Esophagus (tissue), 2 donors: ENCODE measurements around the gene PDE4D. TPM values are rescaled to one million over a fixed set of nuclear protein-coding genes. Genes with fewer than 3 reads are reported as not detected.

Experiments
- H3K27ac ChIP-seq, 2 donors: one replicate each; pipeline ENCODE4 v1.5.1; 2013; ENCODE audit warnings: low read depth in 2 of 2, mild to moderate bottlenecking in 2 of 2, inconsistent platforms in 1 of 2, low read length in 1 of 2, moderate library complexity in 1 of 2
- H3K27me3 ChIP-seq, 2 donors: one replicate each; pipeline ENCODE4 v1.6.1; 2013; ENCODE audit warnings: low read length in 2 of 2, control low read depth in 1 of 2, mild to moderate bottlenecking in 1 of 2; ENCODE audit not compliant: insufficient read depth in 2 of 2, control insufficient read depth in 1 of 2
- H3K36me3 ChIP-seq, 2 donors: one replicate each; pipeline ENCODE4 v1.6.1; 2013; ENCODE audit warnings: low read length in 1 of 2; ENCODE audit not compliant: control insufficient read depth in 2 of 2, insufficient read depth in 2 of 2
- H3K4me1 ChIP-seq, 2 donors: one replicate each; pipeline ENCODE4 v1.6.1; 2013; ENCODE audit warnings: low read length in 1 of 2; ENCODE audit not compliant: control insufficient read depth in 2 of 2, insufficient read depth in 2 of 2
- H3K4me3 ChIP-seq, 2 donors: one replicate each; pipeline ENCODE4 v1.5.1; 2013; ENCODE audit warnings: low read length in 2 of 2, mild to moderate bottlenecking in 2 of 2, low read depth in 1 of 2, moderate library complexity in 1 of 2
- H3K9me3 ChIP-seq, 2 donors: one replicate each; pipeline ENCODE4 v1.6.1; 2013; ENCODE audit warnings: mild to moderate bottlenecking in 2 of 2, low read depth in 1 of 2, low read length in 1 of 2, moderate library complexity in 1 of 2; ENCODE audit not compliant: control insufficient read depth in 2 of 2, insufficient read depth in 1 of 2
- WGBS, 2 donors: extraction: QIAGEN DNeasy Blood & Tissue Kit; methylation state at CpG; one replicate each; pipeline ENCODE4 v1.1.7; 2013; 5-methylcytosine and 5-hydroxymethylcytosine counted together
- polyA plus RNA-seq, 2 donors: library from polyadenylated mRNA; stranded (reverse); fragments of 200-250 nt; gene quantifications; one replicate each; pipeline ENCODE4 v1.2.3, GENCODE V29; 2013
- donor health status: healthy with polysubstance abuse.
- donor health status: Bipolar disorder and iron deficiency.

The PDE4D gene
- polyA plus RNA-seq, 2 donors = 1.5 to 2.5 TPM

DNA sequence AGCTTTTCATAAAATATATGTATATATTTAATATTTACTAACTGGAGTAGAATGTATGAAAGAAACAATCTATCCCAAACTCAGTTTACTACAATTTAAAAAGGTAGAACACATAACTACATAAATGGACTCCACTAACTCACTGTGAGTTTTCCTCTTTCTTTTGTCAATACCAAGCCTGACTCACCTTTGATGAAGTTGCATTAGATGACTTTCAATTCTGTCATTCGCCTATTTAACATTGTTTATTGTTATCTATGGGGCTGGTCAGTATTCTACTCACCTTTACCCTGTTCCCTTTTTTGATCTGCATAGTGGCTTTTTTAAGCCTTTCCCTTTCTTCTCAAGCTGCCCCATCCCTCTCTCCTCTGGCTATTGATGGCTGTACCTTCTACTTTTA lies 680.9 kb downstream of the PDE4D start:
- Histone ChIP-seq H3K27ac (no peak overlapping the region), H3K9me3 (no peaks in the 10 kb centered on the region), H3K4me1 (no peaks in the 10 kb centered on the region), H3K36me3 (no peaks in the 10 kb centered on the region), H3K27me3 (no peaks in the 10 kb centered on the region), H3K4me3 (no peak overlapping the region)
- WGBS, 2 donors = 85 to 93% methylated on average over 1 of the region's 1 CpG

GRCh38 chr5:59209758-59210359 lies 683.7 kb downstream of the PDE4D start:
- Histone ChIP-seq H3K36me3 (no peaks in the 10 kb centered on the region), H3K27me3 (no peaks in the 10 kb centered on the region), H3K4me3 (no peak overlapping the region), H3K4me1 (no peaks in the 10 kb centered on the region), H3K9me3 (no peaks in the 10 kb centered on the region), H3K27ac (no peak overlapping the region)
- 41 to 47% methylated on average over 3 of the region's 3 CpGs for WGBS, 2 donors

- Histone ChIP-seq H3K27me3 (no peaks in the 10 kb centered on the region), H3K9me3 (no peaks in the 10 kb centered on the region), H3K4me3 (no peak overlapping the region), H3K27ac (no peak overlapping the region), H3K4me1 (no peaks in the 10 kb centered on the region), H3K36me3 (no peaks in the 10 kb centered on the region)
These were observed 685.1 kb downstream of the PDE4D start for GRCh38 chr5:59208474-59208873.

DNA sequence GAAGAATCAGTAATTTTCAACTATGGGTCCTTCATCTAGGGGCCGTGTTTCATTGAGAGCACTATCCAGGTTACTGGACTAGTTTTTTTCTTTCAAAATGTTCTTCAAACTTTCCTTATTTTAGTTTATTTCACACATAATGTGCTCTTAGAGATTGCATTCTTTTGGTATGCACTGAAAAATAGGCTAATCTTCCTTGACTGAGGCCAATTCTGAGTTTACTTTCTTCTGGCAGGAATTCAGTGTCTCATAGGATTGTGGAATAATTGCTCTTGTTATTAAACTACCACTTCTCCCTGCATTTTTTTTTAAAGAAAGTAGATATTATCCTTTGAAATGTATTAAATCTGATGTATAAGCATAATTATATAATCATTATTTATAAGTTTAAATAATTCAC lies 686.1 kb downstream of the PDE4D start:
- Histone ChIP-seq H3K9me3 (no peaks in the 10 kb centered on the region), H3K27ac (no peak overlapping the region), H3K36me3 (no peaks in the 10 kb centered on the region), H3K27me3 (no peaks in the 10 kb centered on the region), H3K4me3 (no peak overlapping the region), H3K4me1 (no peaks in the 10 kb centered on the region)
- 78 to 81% methylated on average over 1 of the region's 1 CpG for WGBS, 2 donors

GRCh38 chr5:59206132-59206581 lies 687.4 kb downstream of the PDE4D start:
- peak overlapping the region in 1 of 2 donors; percentile 8 for H3K27ac ChIP-seq
- WGBS, 2 donors = 59 to 62% methylated on average over 1 of the region's 1 CpG
- H3K36me3 ChIP-seq = no peaks in the 10 kb centered on the region
- H3K9me3 ChIP-seq = no peaks in the 10 kb centered on the region
- no peaks in the 10 kb centered on the region for H3K27me3 ChIP-seq
- no peak overlapping the region for H3K4me3 ChIP-seq
- H3K4me1 ChIP-seq = no peaks in the 10 kb centered on the region

DNA sequence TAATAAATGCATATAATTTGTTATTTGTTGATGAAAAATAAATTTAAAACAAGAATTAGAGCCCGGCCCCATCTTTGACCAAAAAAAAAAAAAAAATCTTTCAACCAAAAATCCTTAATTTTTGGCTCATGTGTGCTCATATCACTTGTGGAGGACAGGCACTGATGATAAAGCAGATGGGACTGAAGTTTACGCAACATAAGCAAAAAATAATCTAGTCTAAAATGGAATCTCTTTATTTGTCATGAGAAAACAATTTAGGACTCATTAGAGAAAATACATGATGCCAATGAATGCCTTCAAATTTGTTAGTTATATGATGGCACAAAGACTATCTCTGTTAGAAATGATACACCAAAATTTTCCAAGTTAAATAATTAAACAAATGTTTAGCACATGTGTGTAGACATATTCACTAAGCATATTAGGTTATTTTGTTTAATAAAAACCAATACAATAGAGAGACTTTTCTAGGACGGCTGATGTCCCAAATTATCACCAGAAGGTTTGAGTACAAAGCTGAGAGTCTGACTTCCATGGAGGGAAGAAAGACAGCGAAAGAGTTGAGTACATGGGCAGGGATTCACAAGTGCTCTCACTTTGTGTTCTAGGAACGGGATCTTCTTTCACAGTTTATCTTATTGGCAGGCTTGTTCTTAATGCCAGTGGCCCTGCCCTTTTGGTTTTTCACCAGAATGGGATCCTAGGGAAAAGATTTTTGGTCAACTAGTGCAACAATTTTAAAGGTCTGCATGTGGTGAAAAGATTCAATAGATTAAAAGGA lies 689.2 kb downstream of the PDE4D start:
- Histone ChIP-seq H3K27me3 (no peaks in the 10 kb centered on the region), H3K4me1 (no peaks in the 10 kb centered on the region), H3K27ac (no peak overlapping the region), H3K36me3 (no peaks in the 10 kb centered on the region), H3K4me3 (no peak overlapping the region), H3K9me3 (no peaks in the 10 kb centered on the region)
- WGBS, 2 donors = 81 to 88% methylated on average over 5 of the region's 5 CpGs

GRCh38 chr5:59199868-59200267 lies 693.7 kb downstream of the PDE4D start:
- 82 to 83% methylated on average over 7 of the region's 7 CpGs for WGBS, 2 donors
- no peak overlapping the region for H3K27ac ChIP-seq
- H3K27me3 ChIP-seq = no peaks in the 10 kb centered on the region
- no peaks in the 10 kb centered on the region for H3K9me3 ChIP-seq
- no peaks in the 10 kb centered on the region for H3K36me3 ChIP-seq
- no peak overlapping the region for H3K4me3 ChIP-seq
- H3K4me1 ChIP-seq = no peaks in the 10 kb centered on the region

GRCh38 chr5:59198832-59199231 lies 694.7 kb downstream of the PDE4D start:
- 82 to 90% methylated on average over 1 of the region's 1 CpG for WGBS, 2 donors
- H3K27me3 ChIP-seq = no peaks in the 10 kb centered on the region
- no peak overlapping the region for H3K27ac ChIP-seq
- no peaks in the 10 kb centered on the region for H3K9me3 ChIP-seq
- no peaks in the 10 kb centered on the region for H3K4me1 ChIP-seq
- H3K36me3 ChIP-seq = no peaks in the 10 kb centered on the region
- no peak overlapping the region for H3K4me3 ChIP-seq

GRCh38 chr5:59198365-59198764 lies 695.2 kb downstream of the PDE4D start:
- no peak overlapping the region for H3K27ac ChIP-seq
- H3K36me3 ChIP-seq = no peaks in the 10 kb centered on the region
- 86 to 90% methylated on average over 2 of the region's 2 CpGs for WGBS, 2 donors

DNA sequence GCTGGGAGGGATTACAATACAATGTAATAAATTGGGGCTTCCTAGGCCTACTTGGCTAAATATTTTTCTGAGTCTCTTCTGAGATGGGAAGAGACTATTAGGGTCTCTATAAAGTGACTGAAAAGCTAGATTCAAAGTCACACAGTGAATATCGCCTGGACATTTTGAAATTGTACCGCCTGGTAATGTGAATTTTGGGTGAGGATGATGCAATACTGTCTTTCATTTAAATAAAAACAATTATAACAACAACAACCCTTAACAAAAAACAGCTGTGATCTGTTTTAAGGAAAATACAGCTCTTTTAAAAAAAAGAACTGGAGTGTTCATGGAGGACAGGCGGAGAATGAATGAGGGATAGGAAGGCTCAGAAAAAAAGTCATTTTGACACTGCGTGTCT lies 695.6 kb downstream of the PDE4D start:
- no peak overlapping the region for H3K27ac ChIP-seq
- no peaks in the 10 kb centered on the region for H3K4me1 ChIP-seq
- no peaks in the 10 kb centered on the region for H3K36me3 ChIP-seq
- 67 to 79% methylated on average over 4 of the region's 4 CpGs for WGBS, 2 donors
- H3K9me3 ChIP-seq = no peaks in the 10 kb centered on the region
- no peaks in the 10 kb centered on the region for H3K27me3 ChIP-seq
- no peak overlapping the region for H3K4me3 ChIP-seq

More at GRCh38 chr5:59198365-59198764, 695.2 kb downstream of the PDE4D start:
- H3K27me3 ChIP-seq = no peaks in the 10 kb centered on the region
- H3K9me3 ChIP-seq = no peaks in the 10 kb centered on the region
- no peaks in the 10 kb centered on the region for H3K4me1 ChIP-seq
- no peak overlapping the region for H3K4me3 ChIP-seq
